ENCODE results near the gene CCL8.

DNA sequence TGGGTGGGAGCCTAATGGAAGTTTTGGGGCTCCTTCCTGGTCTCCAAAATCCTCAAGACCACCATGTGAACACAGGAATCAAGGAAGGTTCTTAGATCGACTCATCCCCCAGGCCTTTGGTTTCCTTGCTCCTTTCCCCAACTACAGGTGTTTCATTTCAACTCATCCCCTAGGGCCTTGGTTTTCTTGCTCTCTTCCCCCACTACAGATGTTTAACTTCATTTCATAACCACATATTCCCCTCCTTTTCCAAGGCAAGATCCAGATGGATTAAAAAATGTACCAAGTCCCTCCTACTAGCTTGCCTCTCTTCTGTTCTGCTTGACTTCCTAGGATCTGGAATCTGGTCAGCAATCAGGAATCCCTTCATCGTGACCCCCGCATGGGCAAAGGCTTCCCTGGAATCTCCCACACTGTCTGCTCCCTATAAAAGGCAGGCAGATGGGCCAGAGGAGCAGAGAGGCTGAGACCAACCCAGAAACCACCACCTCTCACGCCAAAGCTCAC, 33.9 kb upstream of the CCL8 start, which contains the start of gene CCL11:
- no peak for TF ChIP-seq POLR2A (IDR thresholded peaks at IDR 0.05)
- TF ChIP-seq, protein P1, sequence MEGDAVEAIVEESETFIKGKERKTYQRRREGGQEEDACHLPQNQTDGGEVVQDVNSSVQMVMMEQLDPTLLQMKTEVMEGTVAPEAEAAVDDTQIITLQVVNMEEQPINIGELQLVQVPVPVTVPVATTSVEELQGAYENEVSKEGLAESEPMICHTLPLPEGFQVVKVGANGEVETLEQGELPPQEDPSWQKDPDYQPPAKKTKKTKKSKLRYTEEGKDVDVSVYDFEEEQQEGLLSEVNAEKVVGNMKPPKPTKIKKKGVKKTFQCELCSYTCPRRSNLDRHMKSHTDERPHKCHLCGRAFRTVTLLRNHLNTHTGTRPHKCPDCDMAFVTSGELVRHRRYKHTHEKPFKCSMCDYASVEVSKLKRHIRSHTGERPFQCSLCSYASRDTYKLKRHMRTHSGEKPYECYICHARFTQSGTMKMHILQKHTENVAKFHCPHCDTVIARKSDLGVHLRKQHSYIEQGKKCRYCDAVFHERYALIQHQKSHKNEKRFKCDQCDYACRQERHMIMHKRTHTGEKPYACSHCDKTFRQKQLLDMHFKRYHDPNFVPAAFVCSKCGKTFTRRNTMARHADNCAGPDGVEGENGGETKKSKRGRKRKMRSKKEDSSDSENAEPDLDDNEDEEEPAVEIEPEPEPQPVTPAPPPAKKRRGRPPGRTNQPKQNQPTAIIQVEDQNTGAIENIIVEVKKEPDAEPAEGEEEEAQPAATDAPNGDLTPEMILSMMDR (IDR thresholded peaks at IDR 0.05): no peak
